K562 (cell line): Measurements from ENCODE around the gene PTP4A2. TPM values are rescaled to one million over a fixed set of nuclear protein-coding genes. Genes with fewer than 3 reads are reported as not detected.

Source experiments
- CBFA2T3 ChIP-seq: fragments of 450-650 bp; IDR thresholded peaks from 2 replicates; pipeline ENCODE4 v1.6.1; 2017
- CBX8 ChIP-seq: fragments of 200-600 bp; sonication (generic); IDR thresholded peaks from 2 replicates; pipeline ENCODE4 v1.6.1; 2012; ENCODE audit warnings: borderline replicate concordance, mixed run types, low read depth, mild to moderate bottlenecking, moderate library complexity, mixed read lengths, low read length, control low read depth, inconsistent platforms; ENCODE audit not compliant: poor library complexity, severe bottlenecking; ENCODE audit errors: extremely low read depth
- CHD1 ChIP-seq: fragments of 200-600 bp; sonication (generic); IDR thresholded peaks from one replicate; pipeline ENCODE4 v1.6.1; 2012; ENCODE audit warnings: mild to moderate bottlenecking, moderate library complexity, low read length, inconsistent platforms
- DIDO1 ChIP-seq: fragments of 450-650 bp; IDR thresholded peaks from 2 replicates; pipeline ENCODE4 v1.6.1; 2016; ENCODE audit warnings: low read depth, missing biosample characterization, missing genetic modification characterization
- FOXA1 ChIP-seq: fragments of 450-650 bp; IDR thresholded peaks from 2 replicates; pipeline ENCODE4 v1.6.1; 2016; ENCODE audit warnings: mild to moderate bottlenecking, borderline replicate concordance
- FOXJ3 ChIP-seq: sonication (generic); formaldehyde crosslinking; IDR thresholded peaks from 2 replicates; pipeline ENCODE4 v1.4.0; 2020; ENCODE audit warnings: mild to moderate bottlenecking, missing genetic modification reagents
- KDM1A ChIP-seq, 2 experiments: fragments of 450-650 bp; IDR thresholded peaks; 2 replicates each; pipeline ENCODE4 v1.6.1; 2016; ENCODE audit warnings: mild to moderate bottlenecking in 2 of 2
- MAFK ChIP-seq: IDR thresholded peaks from 2 replicates; pipeline ENCODE4 v1.6.1; 2011; ENCODE audit warnings: low read length, improper control_type of control experiment
- MCM3 ChIP-seq: fragments of 450-650 bp; IDR thresholded peaks from 2 replicates; pipeline ENCODE4 v1.6.1; 2016
- NFXL1 ChIP-seq: fragments of 450-650 bp; formaldehyde crosslinking; IDR thresholded peaks from 2 replicates; pipeline ENCODE4 v1.4.0; 2021; ENCODE audit warnings: mild to moderate bottlenecking
- NRF1 ChIP-seq, 2 experiments: fragments of 450-650 bp; IDR thresholded peaks in 1 of 2; conservative IDR thresholded peaks in 1 of 2; 2 replicates each; pipeline ENCODE4 v1.6.1; 2014; ENCODE audit warnings: mild to moderate bottlenecking in 2 of 2
- PYGO2 ChIP-seq: fragments of 450-650 bp; IDR thresholded peaks from 2 replicates; pipeline ENCODE4 v1.6.1; 2016; ENCODE audit warnings: mild to moderate bottlenecking, missing genetic modification characterization, moderate library complexity, missing compliant biosample characterization
- RBM14 ChIP-seq: fragments of 200-400 bp; formaldehyde crosslinking; IDR thresholded peaks from 2 replicates; pipeline ENCODE4 v1.6.1; 2018; ENCODE audit warnings: low read depth, mild to moderate bottlenecking, low read length, moderate library complexity, borderline replicate concordance; ENCODE audit not compliant: insufficient read depth
- ZBTB7A ChIP-seq: IDR thresholded peaks from 2 replicates; pipeline ENCODE4 v1.6.1; 2011; ENCODE audit warnings: low read depth, mild to moderate bottlenecking, low read length, moderate library complexity, borderline replicate concordance; ENCODE audit not compliant: control insufficient read depth
- ZNF146 ChIP-seq: IDR thresholded peaks from one replicate; pipeline ENCODE4 v1.6.1; 2018; ENCODE audit warnings: missing compliant biosample characterization; ENCODE audit not compliant: unreplicated experiment
- ZNF316 ChIP-seq: fragments of 450-650 bp; IDR thresholded peaks from 2 replicates; pipeline ENCODE4 v1.6.1; 2016
- ZNF696 ChIP-seq: fragments of 250-450 bp; sonication (Bioruptor Pico); conservative IDR thresholded peaks from 2 replicates; pipeline ENCODE4 v1.4.0; 2020; ENCODE audit warnings: mild to moderate bottlenecking, moderate library complexity
- polyA plus RNA-seq, 8 experiments: library from polyadenylated mRNA; depleted of rRNA in 4 of 8; stranded (reverse) in 5 of 8; unstranded in 3 of 8; fragments of >200 nt; fragmentation: Nextera tagmentation in 2 of 8; fragmentation: Illumina TruSeq in 1 of 8; extraction: Ambion mirVana in 2 of 8; extraction: Trizol in 1 of 8; gene quantifications; 2 replicates each; pipeline versions ENCODE4 v1.2.1 to v1.2.3, GENCODE V29; 2011 to 2014; ENCODE audit warnings: inconsistent platforms in 1 of 8, missing spikeins in 1 of 8
- total RNA-seq, 7 experiments: library from RNA; depleted of rRNA in 6 of 7; stranded (reverse); fragments of >200 nt in 6 of 7; fragmentation: Illumina TruSeq in 2 of 7; extraction: Trizol in 2 of 7; gene quantifications; 2 replicates each; pipeline versions ENCODE4 v1.2.1 to v1.2.3, GENCODE V29; 2011 to 2021; ENCODE audit warnings: low replicate concordance in 1 of 7
- TF ChIP-seq, protein P1 (sequence below): sonication (generic); formaldehyde crosslinking; IDR thresholded peaks from 2 replicates; pipeline ENCODE4 v1.4.0; 2020; ENCODE audit warnings: mild to moderate bottlenecking, missing genetic modification reagents
- TF ChIP-seq, protein P2 (sequence below): fragments of 450-650 bp; IDR thresholded peaks from 2 replicates; pipeline ENCODE4 v1.6.1; 2018; ENCODE audit not compliant: partially characterized antibody
- TF ChIP-seq, protein P3 (sequence below): fragments of 450-650 bp; IDR thresholded peaks from 2 replicates; pipeline ENCODE4 v1.6.1; 2016

PTP4A2 gene
- total and polyA plus RNA-seq, 9 of the 15 experiments (the other 6 are each of a cell fraction or from before 2014, with no cell fraction given), result 197 to 870 (median 480) TPM

DNA sequence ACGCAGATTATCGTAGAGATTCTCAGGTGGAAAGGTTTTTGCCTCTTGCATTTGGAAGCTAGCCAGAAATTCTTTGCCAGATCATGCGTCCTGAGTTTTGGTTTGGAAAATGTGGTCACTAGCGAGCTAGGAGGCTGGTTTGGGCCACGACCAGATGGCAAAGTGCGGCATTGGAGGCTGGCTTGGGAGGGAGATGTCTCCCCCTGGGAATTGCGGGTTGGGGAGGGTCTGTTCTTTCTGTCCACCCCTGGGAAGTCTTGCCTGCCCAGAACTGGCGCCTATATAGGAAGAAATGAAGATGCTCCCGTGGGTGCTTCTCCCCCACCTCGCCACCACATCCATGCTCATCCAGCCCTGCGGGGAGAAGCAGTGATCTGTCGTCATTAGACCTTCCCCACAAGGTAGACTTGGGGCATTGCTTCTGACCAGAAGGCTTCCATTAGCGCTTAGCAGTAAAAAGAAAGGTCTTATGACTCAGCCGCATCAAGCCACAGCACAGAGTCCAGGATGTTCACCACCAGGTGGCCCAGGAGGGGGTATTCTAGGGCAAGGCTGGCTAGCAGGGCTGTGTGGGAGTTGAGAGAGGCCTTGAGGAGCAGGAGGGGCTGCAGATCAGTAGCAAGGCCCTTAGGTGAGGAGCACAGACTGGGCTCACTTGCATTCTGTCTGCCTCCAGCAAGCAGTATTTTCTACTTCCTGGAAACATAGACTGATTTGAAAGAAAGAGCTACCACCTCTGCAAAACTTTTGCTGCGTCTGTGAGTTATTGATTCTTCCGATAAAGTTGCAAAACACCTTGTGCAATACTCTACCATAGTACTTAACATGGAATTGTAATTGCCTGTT is 1.5 kb upstream of the PTP4A2 start (continued):
- TF ChIP-seq, protein P1, sequence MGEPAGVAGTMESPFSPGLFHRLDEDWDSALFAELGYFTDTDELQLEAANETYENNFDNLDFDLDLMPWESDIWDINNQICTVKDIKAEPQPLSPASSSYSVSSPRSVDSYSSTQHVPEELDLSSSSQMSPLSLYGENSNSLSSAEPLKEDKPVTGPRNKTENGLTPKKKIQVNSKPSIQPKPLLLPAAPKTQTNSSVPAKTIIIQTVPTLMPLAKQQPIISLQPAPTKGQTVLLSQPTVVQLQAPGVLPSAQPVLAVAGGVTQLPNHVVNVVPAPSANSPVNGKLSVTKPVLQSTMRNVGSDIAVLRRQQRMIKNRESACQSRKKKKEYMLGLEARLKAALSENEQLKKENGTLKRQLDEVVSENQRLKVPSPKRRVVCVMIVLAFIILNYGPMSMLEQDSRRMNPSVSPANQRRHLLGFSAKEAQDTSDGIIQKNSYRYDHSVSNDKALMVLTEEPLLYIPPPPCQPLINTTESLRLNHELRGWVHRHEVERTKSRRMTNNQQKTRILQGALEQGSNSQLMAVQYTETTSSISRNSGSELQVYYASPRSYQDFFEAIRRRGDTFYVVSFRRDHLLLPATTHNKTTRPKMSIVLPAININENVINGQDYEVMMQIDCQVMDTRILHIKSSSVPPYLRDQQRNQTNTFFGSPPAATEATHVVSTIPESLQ (CRISPR knock-in tag), result no peak
- TF ChIP-seq KDM1A (IDR thresholded peaks at IDR 0.05), result peak in 1 of 2 experiments; percentile 55; a peak in 1 of 4 replicates
- no peak for TF ChIP-seq RBM14
- TF ChIP-seq ZNF146 (CRISPR knock-in tag), result no peak
- TF ChIP-seq PYGO2, result 0 out of 2 replicates have a peak, but pooled peaks have one; percentile 23
- TF ChIP-seq FOXA1, result no peak
- peak; percentile 55 for TF ChIP-seq MAFK
- TF ChIP-seq, protein P2, sequence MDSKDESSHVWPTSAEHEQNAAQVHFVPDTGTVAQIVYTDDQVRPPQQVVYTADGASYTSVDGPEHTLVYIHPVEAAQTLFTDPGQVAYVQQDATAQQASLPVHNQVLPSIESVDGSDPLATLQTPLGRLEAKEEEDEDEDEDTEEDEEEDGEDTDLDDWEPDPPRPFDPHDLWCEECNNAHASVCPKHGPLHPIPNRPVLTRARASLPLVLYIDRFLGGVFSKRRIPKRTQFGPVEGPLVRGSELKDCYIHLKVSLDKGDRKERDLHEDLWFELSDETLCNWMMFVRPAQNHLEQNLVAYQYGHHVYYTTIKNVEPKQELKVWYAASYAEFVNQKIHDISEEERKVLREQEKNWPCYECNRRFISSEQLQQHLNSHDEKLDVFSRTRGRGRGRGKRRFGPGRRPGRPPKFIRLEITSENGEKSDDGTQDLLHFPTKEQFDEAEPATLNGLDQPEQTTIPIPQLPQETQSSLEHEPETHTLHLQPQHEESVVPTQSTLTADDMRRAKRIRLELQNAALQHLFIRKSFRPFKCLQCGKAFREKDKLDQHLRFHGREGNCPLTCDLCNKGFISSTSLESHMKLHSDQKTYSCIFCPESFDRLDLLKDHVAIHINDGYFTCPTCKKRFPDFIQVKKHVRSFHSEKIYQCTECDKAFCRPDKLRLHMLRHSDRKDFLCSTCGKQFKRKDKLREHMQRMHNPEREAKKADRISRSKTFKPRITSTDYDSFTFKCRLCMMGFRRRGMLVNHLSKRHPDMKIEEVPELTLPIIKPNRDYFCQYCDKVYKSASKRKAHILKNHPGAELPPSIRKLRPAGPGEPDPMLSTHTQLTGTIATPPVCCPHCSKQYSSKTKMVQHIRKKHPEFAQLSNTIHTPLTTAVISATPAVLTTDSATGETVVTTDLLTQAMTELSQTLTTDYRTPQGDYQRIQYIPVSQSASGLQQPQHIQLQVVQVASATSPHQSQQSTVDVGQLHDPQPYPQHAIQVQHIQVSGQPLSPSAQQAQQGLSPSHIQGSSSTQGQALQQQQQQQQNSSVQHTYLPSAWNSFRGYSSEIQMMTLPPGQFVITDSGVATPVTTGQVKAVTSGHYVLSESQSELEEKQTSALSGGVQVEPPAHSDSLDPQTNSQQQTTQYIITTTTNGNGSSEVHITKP, result peak; percentile 71
- TF ChIP-seq MCM3, result no peak
- no peak for TF ChIP-seq CHD1
- TF ChIP-seq ZNF696 (CRISPR knock-in tag), result no peak
- peak; percentile 94 for TF ChIP-seq ZBTB7A
- TF ChIP-seq, protein P3, sequence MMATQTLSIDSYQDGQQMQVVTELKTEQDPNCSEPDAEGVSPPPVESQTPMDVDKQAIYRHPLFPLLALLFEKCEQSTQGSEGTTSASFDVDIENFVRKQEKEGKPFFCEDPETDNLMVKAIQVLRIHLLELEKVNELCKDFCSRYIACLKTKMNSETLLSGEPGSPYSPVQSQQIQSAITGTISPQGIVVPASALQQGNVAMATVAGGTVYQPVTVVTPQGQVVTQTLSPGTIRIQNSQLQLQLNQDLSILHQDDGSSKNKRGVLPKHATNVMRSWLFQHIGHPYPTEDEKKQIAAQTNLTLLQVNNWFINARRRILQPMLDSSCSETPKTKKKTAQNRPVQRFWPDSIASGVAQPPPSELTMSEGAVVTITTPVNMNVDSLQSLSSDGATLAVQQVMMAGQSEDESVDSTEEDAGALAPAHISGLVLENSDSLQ, result no peak
- no peak for TF ChIP-seq CBX8
- no peak; the same call in 1 of the 2 replicates for TF ChIP-seq FOXJ3 (CRISPR knock-in tag)
- TF ChIP-seq NRF1 (conservative IDR thresholded peaks at IDR 0.05 in 1 of 2, IDR thresholded peaks at IDR 0.05 in 1 of 2), result no peak
- no peak for TF ChIP-seq NFXL1 (CRISPR knock-in tag)
- TF ChIP-seq ZNF316, result 0 out of 2 replicates have a peak, but pooled peaks have one; percentile 21
- peak; percentile 59 for TF ChIP-seq CBFA2T3
- no peak for TF ChIP-seq DIDO1 (tag)
